ENCODE results near the gene BLNK. TPM values are rescaled to one million over a fixed set of nuclear protein-coding genes. Genes with fewer than 3 reads are reported as not detected.
"Not testable (repeated sequence)": the region's sequence is repeated elsewhere in the genome, so short reads cannot be mapped to it uniquely, and the experiment has no call there.

The BLNK gene
- not detected for total RNA-seq

DNA sequence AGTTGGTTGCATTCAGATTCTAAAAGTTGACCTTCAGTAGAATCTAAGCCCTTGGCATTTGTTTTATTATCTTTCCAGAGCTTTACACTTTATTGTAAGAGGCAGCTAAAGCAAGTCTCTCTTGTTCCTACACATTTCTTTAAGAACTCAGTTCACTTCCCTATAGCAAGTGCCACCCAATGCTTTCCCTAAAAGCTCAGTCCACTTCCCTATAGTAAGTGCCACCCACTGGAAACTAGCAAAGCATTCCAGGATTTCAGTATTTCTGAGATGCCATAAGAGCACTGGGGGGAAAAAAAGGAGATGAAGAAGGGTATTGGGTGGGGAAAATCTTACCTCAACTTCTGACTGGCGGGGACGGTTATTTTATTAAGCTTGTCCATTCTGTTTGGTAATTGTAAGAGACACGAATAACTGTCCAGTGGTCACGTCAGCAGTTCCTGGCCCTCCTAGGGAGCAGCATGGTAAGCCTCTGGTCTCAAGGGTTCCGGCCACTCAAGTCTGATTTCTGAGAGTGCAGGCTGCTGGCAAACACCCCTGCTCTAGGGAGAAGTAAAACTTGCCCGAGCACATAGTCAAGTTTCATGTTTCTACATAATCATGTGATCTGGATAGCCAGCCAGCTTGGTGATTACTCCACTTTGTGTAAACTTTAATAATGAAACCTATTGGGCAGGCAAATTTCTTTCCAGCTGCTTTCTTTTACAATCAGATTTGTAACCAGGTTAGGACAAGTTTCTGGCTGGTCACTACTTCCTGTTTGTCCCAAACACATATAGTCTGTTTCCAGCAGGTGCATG, at the start of gene BLNK:
TSS of gene BLNK (minus strand) at position 554 of the 800 bp plus-strand sequence. CDS start at position 383, 171 bp downstream.
- H3K36me3 Mint-ChIP-seq (ENCODE audit: low read depth) = no peaks in the 10 kb centered on the region
- H3K9me3 Mint-ChIP-seq = no peaks in the 10 kb centered on the region
- peaks cover 4% of the 10 kb centered on the region for H3K27me3 Mint-ChIP-seq
- ChIA-PET POLR2A (no interaction called here), CTCF (no interaction called here)
- H3K4me3 Mint-ChIP-seq = no peak within 1 kb of the TSS
- no peak for DNase-seq
- no peak within 1 kb of the TSS for H3K27ac Mint-ChIP-seq
- H3K4me1 Mint-ChIP-seq = no peaks in the 10 kb centered on the region

DNA sequence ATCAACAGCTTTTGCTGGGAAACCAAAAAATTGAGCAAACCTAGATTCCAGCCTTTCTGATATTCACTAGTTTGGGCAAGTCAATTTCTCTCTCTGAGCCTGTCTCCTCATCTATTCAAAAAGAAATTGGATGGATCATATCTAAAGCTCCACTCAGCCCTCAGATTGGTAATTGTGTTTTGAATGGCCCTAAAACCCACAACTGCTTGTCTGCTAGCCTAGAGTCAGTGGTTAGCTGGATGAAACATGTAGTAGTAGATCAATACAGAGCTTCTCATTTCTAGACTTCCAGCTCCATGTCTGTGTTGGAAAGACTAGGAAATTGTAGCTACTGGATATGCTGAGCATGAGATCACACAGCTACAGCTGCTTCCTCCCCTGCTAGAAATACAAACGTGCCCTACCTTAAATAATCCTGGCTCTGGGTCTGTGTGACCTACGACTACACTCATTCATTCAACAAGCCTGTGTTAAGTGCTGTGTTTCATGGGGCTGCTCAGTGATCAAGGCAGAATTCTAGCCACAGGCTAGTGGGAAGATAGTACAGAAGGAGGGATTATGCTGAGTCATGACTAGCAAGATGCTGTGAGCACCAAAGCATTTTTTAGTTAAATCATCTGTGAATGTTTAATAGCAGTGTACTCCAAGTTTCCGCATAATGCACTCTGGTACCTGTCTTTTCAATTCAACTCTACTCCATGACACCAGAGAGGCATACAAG, 48.5 kb upstream of the BLNK start:
- no peaks in the 10 kb centered on the region for H3K9me3 Mint-ChIP-seq
- no peaks in the 10 kb centered on the region for H3K4me1 Mint-ChIP-seq
- POLR2A ChIA-PET = no interaction called here
- H3K36me3 Mint-ChIP-seq (ENCODE audit: low read depth) = no peaks in the 10 kb centered on the region
- no peak for DNase-seq
- CTCF ChIA-PET = no interaction called here
- H3K27me3 Mint-ChIP-seq = peaks cover 4% of the 10 kb centered on the region
- no peak overlapping the region for H3K27ac Mint-ChIP-seq
- no peak overlapping the region for H3K4me3 Mint-ChIP-seq

DNA sequence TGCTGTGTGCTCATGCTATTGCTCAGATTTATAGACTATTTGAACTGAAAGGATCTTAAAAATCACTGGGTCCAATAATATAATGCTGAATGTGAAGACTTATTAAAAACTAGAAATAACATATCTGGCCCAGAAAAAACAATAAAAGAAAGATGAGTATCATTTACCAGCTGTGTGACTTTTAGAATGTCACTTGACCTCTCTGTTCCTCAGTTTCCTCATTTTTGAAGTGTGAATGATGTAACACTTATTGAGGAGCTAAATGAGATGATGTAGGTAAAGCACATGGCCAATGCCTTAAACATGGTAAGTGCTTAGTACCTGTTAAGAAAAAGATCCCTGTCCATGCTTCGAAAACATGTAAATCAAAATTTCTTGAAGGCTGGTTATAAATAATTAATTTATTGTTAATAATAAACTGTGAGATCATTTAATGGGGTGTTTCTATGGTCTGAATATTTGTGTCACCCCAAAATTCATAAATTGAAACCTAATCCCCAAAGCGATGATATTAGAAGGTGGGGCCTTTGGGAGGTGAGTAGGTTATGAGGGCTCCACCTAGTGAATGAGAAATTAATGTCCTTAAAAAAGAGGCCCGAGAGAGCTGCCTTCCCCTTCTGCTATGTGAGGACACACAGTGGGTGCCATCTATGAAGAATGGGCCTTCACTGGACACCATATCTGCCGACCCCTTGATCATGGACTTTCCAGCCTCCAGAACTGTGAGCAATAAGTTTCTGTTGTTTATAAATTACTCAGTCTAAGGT, 45.9 kb upstream of the BLNK start:
- Mint-ChIP-seq H3K27ac (no peak overlapping the region), H3K36me3 (ENCODE audit: low read depth) (no peaks in the 10 kb centered on the region), H3K9me3 (no peaks in the 10 kb centered on the region), H3K4me3 (no peak overlapping the region), H3K4me1 (no peaks in the 10 kb centered on the region), H3K27me3 (no peaks in the 10 kb centered on the region)
- CTCF ChIA-PET = no interaction called here
- DNase-seq = no peak
- POLR2A ChIA-PET = no interaction called here

DNA sequence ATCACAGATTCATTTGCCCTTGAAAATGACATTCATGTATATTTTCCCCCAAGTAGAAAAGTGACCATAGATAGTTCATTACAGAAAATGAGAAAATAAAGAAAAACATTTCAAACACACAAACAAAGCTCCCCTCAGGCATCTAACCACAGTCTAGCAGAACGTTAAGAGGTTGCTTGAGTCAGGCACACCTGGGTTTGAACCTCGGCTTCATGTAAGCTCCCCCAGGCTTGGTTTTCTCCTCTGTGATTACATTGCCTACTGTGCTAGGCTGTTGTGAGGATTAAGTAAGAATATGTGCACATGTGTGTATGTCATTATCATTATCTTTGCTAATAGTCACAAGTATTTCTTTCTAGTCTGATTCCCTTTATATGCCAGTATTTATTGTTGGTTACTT, 42.0 kb upstream of the BLNK start:
- no peaks in the 10 kb centered on the region for H3K9me3 Mint-ChIP-seq
- H3K4me1 Mint-ChIP-seq = no peaks in the 10 kb centered on the region
- no peak overlapping the region for H3K27ac Mint-ChIP-seq
- H3K27me3 Mint-ChIP-seq = no peaks in the 10 kb centered on the region
- no peaks in the 10 kb centered on the region for H3K36me3 Mint-ChIP-seq (ENCODE audit: low read depth)
- ChIA-PET POLR2A (no interaction called here), CTCF (no interaction called here)
- no peak overlapping the region for H3K4me3 Mint-ChIP-seq
- DNase-seq = no peak

DNA sequence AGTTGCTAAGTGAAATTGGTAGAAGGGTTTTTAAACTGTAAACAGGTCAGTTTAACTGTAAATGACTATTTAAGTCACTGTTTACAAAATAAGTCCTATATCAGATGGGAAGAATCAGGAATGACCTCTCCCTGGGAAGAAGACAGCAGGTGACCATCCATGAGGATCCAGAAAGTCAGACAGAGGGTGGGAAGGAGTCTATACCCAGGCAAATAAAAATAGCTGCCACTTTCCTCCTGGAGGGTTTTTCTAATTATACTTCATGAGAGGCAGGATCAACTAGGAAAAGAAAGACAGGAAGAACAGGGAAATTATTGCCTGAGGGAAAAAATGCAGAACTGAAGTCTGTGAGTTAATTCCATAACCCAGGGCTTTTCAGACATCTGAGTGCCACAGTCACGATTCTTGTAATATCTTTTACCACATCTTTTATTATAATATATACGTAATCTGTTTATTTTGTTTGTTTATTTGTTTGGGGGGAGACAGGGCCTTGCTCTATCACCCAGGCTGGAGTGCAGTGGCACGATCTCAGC, 39.9 kb upstream of the BLNK start:
- H3K27me3 Mint-ChIP-seq = peaks cover 7% of the 10 kb centered on the region
- ChIA-PET CTCF (no interaction called here), POLR2A (no interaction called here)

DNA sequence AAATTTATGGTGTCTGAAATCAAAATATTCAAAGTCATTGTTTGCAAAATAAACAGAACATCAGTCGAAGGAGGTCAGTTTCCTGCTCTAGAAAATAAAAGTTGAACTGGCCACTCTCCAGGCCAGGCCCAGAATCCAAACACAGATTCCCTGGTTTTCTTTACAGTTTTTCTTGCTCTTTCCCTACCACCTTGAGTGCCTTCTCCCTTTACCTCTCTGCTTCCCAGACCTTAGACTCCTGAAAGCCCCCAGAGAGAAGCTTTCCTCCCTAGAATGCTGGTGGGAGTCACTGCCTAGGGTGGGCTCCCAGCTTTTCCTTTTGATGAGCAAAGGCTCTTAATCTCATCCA, 38.9 kb upstream of the BLNK start:
- DNase-seq = no peak
- H3K27me3 Mint-ChIP-seq = peaks cover 9% of the 10 kb centered on the region
- H3K4me1 Mint-ChIP-seq = peaks cover 8% of the 10 kb centered on the region
- H3K36me3 Mint-ChIP-seq (ENCODE audit: low read depth) = no peaks in the 10 kb centered on the region
- POLR2A ChIA-PET = no interaction called here
- no peaks in the 10 kb centered on the region for H3K9me3 Mint-ChIP-seq
- CTCF ChIA-PET = no interaction called here
- no peak overlapping the region for H3K27ac Mint-ChIP-seq
- no peak overlapping the region for H3K4me3 Mint-ChIP-seq

More for the DNA sequence above, 39.9 kb upstream of the BLNK start:
- no peaks in the 10 kb centered on the region for H3K9me3 Mint-ChIP-seq
- H3K4me3 Mint-ChIP-seq = no peak overlapping the region
- DNase-seq = no peak
- H3K27ac Mint-ChIP-seq = no peak overlapping the region
- H3K36me3 Mint-ChIP-seq (ENCODE audit: low read depth) = no peaks in the 10 kb centered on the region
- H3K4me1 Mint-ChIP-seq = peaks cover 7% of the 10 kb centered on the region

DNA sequence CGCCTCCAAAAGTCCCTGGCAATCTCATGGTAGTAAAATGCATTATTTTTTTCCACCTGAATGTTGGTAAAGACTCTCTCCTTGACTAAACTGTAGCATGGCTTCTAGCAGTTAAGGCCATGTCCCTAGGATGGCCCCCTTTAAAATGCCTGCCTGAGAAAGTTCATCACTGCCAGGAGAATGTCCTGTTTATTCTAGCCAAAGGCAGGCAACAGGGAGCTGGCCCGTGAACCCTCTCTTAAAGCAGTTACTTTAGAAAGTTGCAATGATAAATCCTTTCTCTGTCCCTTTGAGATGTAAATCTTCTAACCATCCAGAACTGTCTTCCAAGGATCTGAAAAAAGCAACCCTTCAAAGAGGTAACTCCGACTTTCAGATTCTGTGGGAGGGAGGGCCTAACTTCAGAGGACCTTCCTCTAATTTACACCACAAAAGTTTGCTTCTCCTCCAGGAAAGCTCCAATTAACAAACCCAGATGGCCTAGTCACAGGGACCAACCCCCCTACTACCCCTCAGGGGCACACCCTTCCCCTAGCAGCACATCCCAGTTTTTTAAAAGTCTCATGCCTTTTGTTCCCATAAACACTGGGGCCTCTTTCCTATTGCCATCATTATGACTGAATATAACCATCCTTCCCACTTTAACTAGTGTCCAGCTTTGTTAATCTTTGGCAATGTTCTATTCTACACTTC, 38.4 kb upstream of the BLNK start:
- Mint-ChIP-seq H3K9me3 (no peaks in the 10 kb centered on the region), H3K27ac (no peak overlapping the region), H3K27me3 (peaks cover 10% of the 10 kb centered on the region), H3K4me3 (no peak overlapping the region), H3K36me3 (ENCODE audit: low read depth) (no peaks in the 10 kb centered on the region), H3K4me1 (peaks cover 8% of the 10 kb centered on the region)
- DNase-seq = no peak
- ChIA-PET POLR2A (no interaction called here), CTCF (no interaction called here)

DNA sequence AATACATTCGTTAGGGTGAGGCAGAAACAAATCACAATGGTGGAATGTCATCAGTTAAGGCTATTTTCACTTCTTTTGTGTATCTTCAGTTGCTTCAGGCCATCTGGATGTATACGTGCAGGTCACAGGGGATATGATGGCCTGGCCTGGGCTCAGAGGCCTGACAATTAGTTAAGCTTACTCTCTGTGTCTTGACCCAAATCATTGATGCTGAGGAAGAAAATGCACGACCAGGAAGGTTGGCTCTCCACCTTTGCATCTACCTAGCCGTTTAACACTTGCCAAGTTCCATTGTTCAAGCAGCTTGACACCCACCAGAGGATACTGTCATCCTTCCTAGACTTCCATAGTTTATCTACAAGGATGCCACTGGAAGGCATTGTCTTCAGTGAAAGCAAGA, 37.5 kb upstream of the BLNK start:
- not testable (repeated sequence) for H3K9me3 Mint-ChIP-seq

DNA sequence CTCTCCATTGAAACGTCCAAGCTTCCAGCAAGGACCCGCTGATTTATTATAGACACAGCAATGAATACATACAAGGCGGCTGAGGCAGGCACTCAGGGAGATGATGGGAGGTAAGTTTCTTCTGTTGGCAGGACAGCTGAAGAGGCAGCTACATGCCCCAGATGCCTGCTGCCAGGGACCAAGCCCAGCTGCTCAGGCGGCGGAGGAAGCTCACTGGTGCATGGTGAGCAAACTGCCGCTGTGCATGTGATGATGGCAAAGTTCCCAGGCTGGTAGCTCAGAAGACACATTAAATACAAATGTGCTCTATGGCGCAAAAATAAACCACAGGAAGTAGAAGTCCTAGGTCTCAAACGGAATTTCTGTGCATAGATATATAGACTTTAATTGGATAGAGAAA, 35.1 kb upstream of the BLNK start:
- H3K9me3 Mint-ChIP-seq = no peaks in the 10 kb centered on the region
- H3K4me1 Mint-ChIP-seq = peaks cover 9% of the 10 kb centered on the region
- peaks cover 12% of the 10 kb centered on the region for H3K27me3 Mint-ChIP-seq
- POLR2A ChIA-PET = no interaction called here
- H3K36me3 Mint-ChIP-seq (ENCODE audit: low read depth) = no peaks in the 10 kb centered on the region
- DNase-seq = no peak
- no peak overlapping the region for H3K27ac Mint-ChIP-seq
- CTCF ChIA-PET = no interaction called here
- H3K4me3 Mint-ChIP-seq = no peak overlapping the region

More for the DNA sequence above, 37.5 kb upstream of the BLNK start:
- H3K4me1 Mint-ChIP-seq; CTCF ChIA-PET; DNase-seq; H3K27ac Mint-ChIP-seq; H3K36me3 Mint-ChIP-seq (ENCODE audit: low read depth); H3K27me3 Mint-ChIP-seq; H3K4me3 Mint-ChIP-seq; POLR2A ChIA-PET: not testable (repeated sequence)

DNA sequence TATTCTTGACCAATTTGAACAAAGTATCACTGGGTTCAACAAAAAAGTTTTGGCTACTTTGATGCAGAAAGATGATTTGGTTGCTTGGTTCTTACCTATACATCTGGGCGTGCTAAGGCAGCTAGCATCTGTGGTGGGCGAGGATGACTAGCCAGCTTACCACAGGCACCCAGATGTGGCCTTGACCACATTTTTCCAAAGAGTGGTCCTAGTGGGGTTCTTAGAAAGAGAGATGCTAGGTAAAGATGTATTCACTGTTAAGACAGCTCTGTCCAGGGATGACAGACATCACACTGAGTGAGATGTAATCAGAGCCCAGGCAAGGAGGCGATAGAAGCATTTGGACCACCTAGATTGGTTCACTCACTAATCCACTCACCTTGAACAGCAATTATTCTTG, 33.6 kb upstream of the BLNK start:
- Mint-ChIP-seq H3K4me3 (no peak overlapping the region), H3K9me3 (no peaks in the 10 kb centered on the region), H3K36me3 (ENCODE audit: low read depth) (no peaks in the 10 kb centered on the region), H3K27me3 (peaks cover 12% of the 10 kb centered on the region), H3K4me1 (peaks cover 13% of the 10 kb centered on the region), H3K27ac (no peak overlapping the region)
- ChIA-PET POLR2A (no interaction called here), CTCF (interaction anchor here (0.9 to 1.5 kb wide), 2 partner anchors 27 to 41 kb away, joined by 3 read pairs; no protein-coding TSS in a partner anchor)
- no peak for DNase-seq

DNA sequence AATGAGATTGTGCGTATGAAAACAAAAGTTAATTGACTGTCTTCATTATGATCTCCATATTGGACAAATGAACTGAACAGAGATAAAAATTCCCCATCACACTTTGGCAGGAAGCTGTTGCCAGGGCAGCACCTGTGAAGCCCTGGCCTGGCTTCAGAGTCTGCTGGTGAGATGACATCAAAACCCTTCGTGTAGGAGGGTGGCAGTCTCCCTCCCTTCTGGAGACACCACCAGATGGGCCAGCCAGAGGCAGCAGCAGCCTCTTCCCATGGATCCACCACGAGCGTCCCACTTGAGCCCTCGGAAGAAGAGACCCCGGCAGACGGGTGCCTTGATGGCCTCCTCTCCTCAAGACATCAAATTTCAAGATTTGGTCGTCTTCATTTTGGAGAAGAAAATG, 32.9 kb upstream of the BLNK start, which contains the start of gene DNTT:
TSS of gene DNTT (plus strand) at position 205 of the 400 bp plus-strand sequence. CDS start at position 269, 64 bp downstream.
- H3K27me3 Mint-ChIP-seq = peaks cover 12% of the 10 kb centered on the region
- ChIA-PET POLR2A (no interaction called here), CTCF (interaction anchor here (1.5 to 2.2 kb wide), 2 partner anchors 14 to 41 kb away, joined by 3 to 6 read pairs; no protein-coding TSS in a partner anchor)
- DNase-seq = no peak
- no peaks in the 10 kb centered on the region for H3K9me3 Mint-ChIP-seq
- H3K36me3 Mint-ChIP-seq (ENCODE audit: low read depth) = no peaks in the 10 kb centered on the region
- H3K27ac Mint-ChIP-seq = no peak within 1 kb of the TSS
- H3K4me1 Mint-ChIP-seq = peaks cover 20% of the 10 kb centered on the region
- H3K4me3 Mint-ChIP-seq = no peak within 1 kb of the TSS

DNA sequence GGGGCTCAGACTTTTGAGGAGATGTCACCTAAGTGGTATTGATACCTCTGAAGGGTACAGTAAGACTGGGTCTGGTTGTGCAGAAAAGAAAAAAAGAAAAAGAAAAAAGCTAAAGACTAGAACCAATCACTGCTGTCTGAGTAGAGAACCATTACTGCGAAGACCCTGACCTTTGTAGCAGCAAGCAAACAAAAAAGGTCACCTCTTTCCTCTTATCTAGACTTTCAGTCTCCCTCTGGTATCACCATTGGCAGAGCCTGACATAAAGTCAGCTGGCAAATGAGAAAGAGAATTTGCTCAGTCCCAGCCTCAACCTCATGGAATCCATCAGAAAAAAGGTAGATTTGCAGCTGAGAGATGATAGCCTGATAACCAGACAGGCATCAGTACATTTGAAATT, 30.2 kb upstream of the BLNK start:
- DNase-seq = no peak
- ChIA-PET POLR2A (no interaction called here), CTCF (interaction anchor here (1.0 to 1.3 kb wide), 2 partner anchors 20 to 68 kb away, joined by 3 read pairs; no protein-coding TSS in a partner anchor)
- Mint-ChIP-seq H3K4me3 (no peak overlapping the region), H3K4me1 (peaks cover 21% of the 10 kb centered on the region), H3K36me3 (ENCODE audit: low read depth) (no peaks in the 10 kb centered on the region), H3K27ac (no peak overlapping the region), H3K9me3 (no peaks in the 10 kb centered on the region), H3K27me3 (peaks cover 8% of the 10 kb centered on the region)

All from activated CD4-positive, alpha-beta T cell treated with anti-CD3 and anti-CD28 coated beads, Interleukin-2, amount 10 ng/mL, durations not matched to agents 7 days and 5 days (primary cell).